Kidney (tissue), 14 donors: ENCODE data around the gene PDZD2. TPM values are rescaled to one million over a fixed set of nuclear protein-coding genes. Genes with fewer than 3 reads are reported as not detected.

ENCODE experiments used
- DNase-seq, 5 donors: peaks; one replicate each; pipeline ENCODE4 v3.0.0-alpha.2; 2013 to 2020
- FAIRE-seq: peaks from 2 replicates; lab custom pipeline; 2012; peaks lifted over from hg19 to GRCh38; lab: Jason Lieb, UNC
- H3K27ac ChIP-seq, 2 donors: one replicate each; pipeline ENCODE4 v1.7.0; 2013; ENCODE audit warnings: low read depth in 2 of 2, low read length in 2 of 2, inconsistent platforms in 1 of 2
- H3K27me3 ChIP-seq: one replicate; pipeline ENCODE4 v1.7.1; 2013; ENCODE audit warnings: low read length, inconsistent platforms; ENCODE audit not compliant: control insufficient read depth, insufficient read depth
- H3K36me3 ChIP-seq, 3 donors: one replicate each; pipeline versions ENCODE4 v1.7.0 to v1.7.1; 2013; ENCODE audit warnings: low read length in 3 of 3, control low read depth in 1 of 3, inconsistent platforms in 1 of 3; ENCODE audit not compliant: insufficient read depth in 3 of 3, control insufficient read depth in 2 of 3
- H3K4me1 ChIP-seq, 3 donors: one replicate each; pipeline versions ENCODE4 v1.7.0 to v1.7.1; 2013; ENCODE audit warnings: low read length in 3 of 3, inconsistent platforms in 1 of 3, low read depth in 1 of 3; ENCODE audit not compliant: control insufficient read depth in 2 of 3, insufficient read depth in 2 of 3
- H3K4me3 ChIP-seq, 3 donors: one replicate each; pipeline versions ENCODE4 v1.7.0 to v1.8.1; 2013; ENCODE audit warnings: low read length in 3 of 3, control low read depth in 1 of 3, inconsistent platforms in 1 of 3
- H3K9ac ChIP-seq, 3 donors: one replicate each; pipeline versions ENCODE4 v1.7.0 to v1.7.1; 2013; ENCODE audit warnings: low read length in 3 of 3, control low read depth in 1 of 3, inconsistent platforms in 1 of 3
- H3K9me3 ChIP-seq, 3 donors: one replicate each; pipeline versions ENCODE4 v1.7.0 to v1.7.1; 2013; ENCODE audit warnings: low read length in 3 of 3, control low read depth in 1 of 3, inconsistent platforms in 1 of 3; ENCODE audit not compliant: control insufficient read depth in 2 of 3, insufficient read depth in 1 of 3
- CTCF ChIP-seq: IDR thresholded peaks from 3 replicates; pipeline ENCODE4 v1.5.1; 2012; ENCODE audit warnings: mild to moderate bottlenecking, moderate library complexity, borderline replicate concordance; ENCODE audit not compliant: insufficient read depth; ENCODE audit errors: extremely low read depth
- intact Hi-C: fragments of 100-400 bp; cut with DNase I; formaldehyde crosslinking; loops from one replicate; pipeline ENCODE4 v1.11.1; 2022
- polyA plus RNA-seq: library from polyadenylated mRNA; stranded (reverse); fragments of 350-450 nt; fragmentation: Illumina TruSeq; extraction: RNeasy Lipid Tissue Mini Kit (QIAGEN cat#74804); gene quantifications from one replicate; pipeline ENCODE4 v1.2.3, GENCODE V29; 2014; ENCODE audit warnings: low read depth, low replicate concordance; ENCODE audit not compliant: insufficient read depth
- total RNA-seq: library from RNA; stranded (reverse); fragmentation: NEBNext Ultra II Directional; extraction: Animal tissue kit (Norgen Biotek cat#: 25700); gene quantifications from one replicate; pipeline ENCODE4 v1.2.1, GENCODE V29; 2021
- donor health status: control.
- donor health status: control.
- donor health status: control.
- donor health status: control.
- donor health status: control.
- donor health status: DM: yes; HTN: yes; CAD: no.
- donor health status: Normal renal cell carcinoma (clear cell type).

Gene PDZD2
- total and polyA plus RNA-seq, 2 donors from 2014 or later: 6.2 to 14.8 TPM

- Histone ChIP-seq H3K4me1 (peaks cover 0 to 2% (median 0%) of the 10 kb centered on the region in 3 donors), H3K9ac (no peak overlapping the region), H3K27ac (no peak overlapping the region), H3K27me3 (no peaks in the 10 kb centered on the region), H3K9me3 (peaks cover 0 to 13% (median 0%) of the 10 kb centered on the region in 3 donors), H3K36me3 (no peaks in the 10 kb centered on the region), H3K4me3 (no peak overlapping the region)
- FAIRE-seq (no peak), DNase-seq (peak in 1 of 5 donors; percentile 47)
- intact Hi-C loops: no loop called here
- no peak for TF ChIP-seq CTCF
Observed at GRCh38 chr5:31861601-31862000, 222.7 kb downstream of the PDZD2 start.

- Histone ChIP-seq H3K4me3 (no peak overlapping the region), H3K27ac (no peak overlapping the region), H3K36me3 (no peaks in the 10 kb centered on the region), H3K9me3 (peaks cover 0 to 9% (median 0%) of the 10 kb centered on the region in 3 donors), H3K4me1 (peaks cover 0 to 2% (median 0%) of the 10 kb centered on the region in 3 donors), H3K27me3 (no peaks in the 10 kb centered on the region), H3K9ac (no peak overlapping the region)
- intact Hi-C loops: no loop called here
- no peak for TF ChIP-seq CTCF
- no peak for FAIRE-seq
- DNase-seq: no peak
Observed at GRCh38 chr5:31863991-31864411, 225.1 kb downstream of the PDZD2 start.

DNA sequence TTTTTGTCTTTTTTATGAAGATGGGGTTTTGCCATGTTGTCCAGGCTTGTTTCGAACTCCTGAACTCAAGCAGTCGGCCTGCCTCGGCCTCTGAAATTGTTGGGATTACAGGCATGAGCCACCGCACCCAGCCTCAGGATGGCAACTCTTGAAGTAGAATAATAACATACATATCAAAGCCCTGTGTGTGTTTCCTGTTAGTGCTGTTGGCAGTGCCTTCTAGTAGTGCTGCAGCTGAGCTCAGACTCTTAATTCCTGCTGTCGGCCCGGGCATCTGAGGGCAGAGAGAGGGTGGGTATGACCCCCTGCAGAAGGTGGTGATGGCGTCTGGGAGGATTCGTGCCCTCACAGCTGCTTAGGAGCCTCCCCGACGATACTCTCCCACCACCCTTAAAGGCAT, 227.2 kb downstream of the PDZD2 start:
- TF ChIP-seq CTCF: no peak
- no peak overlapping the region for H3K4me3 ChIP-seq
- no peak for FAIRE-seq

GRCh38 chr5:31867219-31867618, 228.3 kb downstream of the PDZD2 start:
- DNase-seq (no peak), FAIRE-seq (no peak)
- H3K27me3 ChIP-seq: no peaks in the 10 kb centered on the region
- H3K36me3 ChIP-seq: no peaks in the 10 kb centered on the region
- intact Hi-C loops: no loop called here
- no peak for TF ChIP-seq CTCF
- no peaks in the 10 kb centered on the region for H3K4me1 ChIP-seq
- no peak overlapping the region for H3K9ac ChIP-seq
- no peak overlapping the region for H3K27ac ChIP-seq
- no peaks in the 10 kb centered on the region for H3K9me3 ChIP-seq
- no peak overlapping the region for H3K4me3 ChIP-seq

More for the DNA sequence above, 227.2 kb downstream of the PDZD2 start:
- H3K36me3 ChIP-seq: no peaks in the 10 kb centered on the region
- intact Hi-C loops: no loop called here
- H3K9ac ChIP-seq: no peak overlapping the region
- DNase-seq: no peak
- H3K9me3 ChIP-seq: no peaks in the 10 kb centered on the region
- H3K27me3 ChIP-seq: no peaks in the 10 kb centered on the region
- H3K4me1 ChIP-seq: no peaks in the 10 kb centered on the region
- no peak overlapping the region for H3K27ac ChIP-seq
